ENCODE results near the gene ESYT3. TPM values are rescaled to one million over a fixed set of nuclear protein-coding genes. Genes with fewer than 3 reads are reported as not detected.

The ESYT3 gene
- total RNA-seq, 1 donor from 2014 or later = 1.8 TPM

- Mint-ChIP-seq H3K36me3 (ENCODE audit: insufficient read depth) (no peaks in the 10 kb centered on the region), H3K27ac (no peak overlapping the region), H3K27me3 (no peaks in the 10 kb centered on the region), H3K4me3 (ENCODE audit: low read depth) (no peak overlapping the region), H3K9me3 (ENCODE audit: low read depth) (no peaks in the 10 kb centered on the region), H3K4me1 (ENCODE audit: low read depth) (no peaks in the 10 kb centered on the region)
- DNase-seq (ENCODE audit: low spot score, unreplicated experiment) = no peak
- TF ChIP-seq CTCF (IDR thresholded peaks at IDR 0.05; ENCODE audit: unreplicated experiment) = no peak
Observed at GRCh38 chr3:138472141-138472825, 37.9 kb downstream of the ESYT3 start.

- no peak overlapping the region for H3K4me3 Mint-ChIP-seq (ENCODE audit: low read depth)
- no peaks in the 10 kb centered on the region for H3K27me3 Mint-ChIP-seq
- H3K4me1 Mint-ChIP-seq (ENCODE audit: low read depth) = no peaks in the 10 kb centered on the region
- TF ChIP-seq CTCF (IDR thresholded peaks at IDR 0.05; ENCODE audit: unreplicated experiment) = no peak
- DNase-seq (ENCODE audit: low spot score, unreplicated experiment) = no peak
- no peak overlapping the region for H3K27ac Mint-ChIP-seq
- H3K36me3 Mint-ChIP-seq (ENCODE audit: insufficient read depth) = no peaks in the 10 kb centered on the region
- no peaks in the 10 kb centered on the region for H3K9me3 Mint-ChIP-seq (ENCODE audit: low read depth)
Observed at GRCh38 chr3:138473391-138473790, 39.0 kb downstream of the ESYT3 start.

- H3K36me3 Mint-ChIP-seq (ENCODE audit: insufficient read depth) = no peaks in the 10 kb centered on the region
- H3K9me3 Mint-ChIP-seq (ENCODE audit: low read depth) = no peaks in the 10 kb centered on the region
- no peaks in the 10 kb centered on the region for H3K27me3 Mint-ChIP-seq
- no peak for DNase-seq (ENCODE audit: low spot score, unreplicated experiment)
- H3K27ac Mint-ChIP-seq = no peak overlapping the region
- no peak for TF ChIP-seq CTCF (IDR thresholded peaks at IDR 0.05; ENCODE audit: unreplicated experiment)
- no peaks in the 10 kb centered on the region for H3K4me1 Mint-ChIP-seq (ENCODE audit: low read depth)
- H3K4me3 Mint-ChIP-seq (ENCODE audit: low read depth) = no peak overlapping the region
Observed at GRCh38 chr3:138474163-138474562, 39.7 kb downstream of the ESYT3 start.

- no peak for DNase-seq (ENCODE audit: low spot score, unreplicated experiment)
- no peaks in the 10 kb centered on the region for H3K27me3 Mint-ChIP-seq
- TF ChIP-seq CTCF (IDR thresholded peaks at IDR 0.05; ENCODE audit: unreplicated experiment) = no peak
- H3K27ac Mint-ChIP-seq = no peak overlapping the region
- no peaks in the 10 kb centered on the region for H3K36me3 Mint-ChIP-seq (ENCODE audit: insufficient read depth)
- no peaks in the 10 kb centered on the region for H3K4me1 Mint-ChIP-seq (ENCODE audit: low read depth)
- H3K9me3 Mint-ChIP-seq (ENCODE audit: low read depth) = no peaks in the 10 kb centered on the region
- no peak overlapping the region for H3K4me3 Mint-ChIP-seq (ENCODE audit: low read depth)
Observed at GRCh38 chr3:138476526-138476925, 42.1 kb downstream of the ESYT3 start.

GRCh38 chr3:138477120-138477519 lies 42.7 kb downstream of the ESYT3 start:
- Mint-ChIP-seq H3K27me3 (no peaks in the 10 kb centered on the region), H3K27ac (no peak overlapping the region), H3K4me1 (ENCODE audit: low read depth) (no peaks in the 10 kb centered on the region), H3K36me3 (ENCODE audit: insufficient read depth) (no peaks in the 10 kb centered on the region), H3K9me3 (ENCODE audit: low read depth) (no peaks in the 10 kb centered on the region), H3K4me3 (ENCODE audit: low read depth) (no peak overlapping the region)
- DNase-seq (ENCODE audit: low spot score, unreplicated experiment) = no peak
- no peak for TF ChIP-seq CTCF (IDR thresholded peaks at IDR 0.05; ENCODE audit: unreplicated experiment)
